ENCODE results near the gene EXPH5. TPM values are rescaled to one million over a fixed set of nuclear protein-coding genes. Genes with fewer than 3 reads are reported as not detected.

EXPH5 gene
- total RNA-seq, 1 donor from 2014 or later = under 0.01 TPM

- no peak for DNase-seq
Measured at GRCh38 chr11:108516125-108516524, 77.4 kb downstream of the EXPH5 start.

- DNase-seq = no peak
Measured at GRCh38 chr11:108512708-108513107, 80.9 kb downstream of the EXPH5 start.

- DNase-seq = no peak
Measured at GRCh38 chr11:108511851-108512474, 81.6 kb downstream of the EXPH5 start.

GRCh38 chr11:108508653-108509593 lies 84.6 kb downstream of the EXPH5 start:
- DNase-seq = no peak

- DNase-seq = no peak
Measured at GRCh38 chr11:108501396-108501795, 92.2 kb downstream of the EXPH5 start.

GRCh38 chr11:108500721-108501120 lies 92.8 kb downstream of the EXPH5 start:
- DNase-seq = no peak

GRCh38 chr11:108500169-108500568 lies 93.4 kb downstream of the EXPH5 start:
- no peak for DNase-seq

- no peak for DNase-seq
Measured at GRCh38 chr11:108498816-108499408, 94.7 kb downstream of the EXPH5 start.

- peak; percentile 62 for DNase-seq
Measured at GRCh38 chr11:108498046-108498815, 95.3 kb downstream of the EXPH5 start, which contains the start of gene POGLUT3. Gene POGLUT3 (minus strand): TSS chr11:108498384. CDS start chr11:108498366, 18 bp downstream.

GRCh38 chr11:108497317-108498045 lies 96.1 kb downstream of the EXPH5 start:
- peak; percentile 99 for DNase-seq

- peak; percentile 15 for DNase-seq
Measured at GRCh38 chr11:108496643-108497256, 96.8 kb downstream of the EXPH5 start.

- DNase-seq = no peak
Measured at GRCh38 chr11:108495326-108495725, 98.2 kb downstream of the EXPH5 start.

- peak; percentile 28 for DNase-seq
Measured at GRCh38 chr11:108494182-108494581, 99.4 kb downstream of the EXPH5 start.

GRCh38 chr11:108491936-108492335 lies 101.6 kb downstream of the EXPH5 start:
- no peak for DNase-seq

- no peak for DNase-seq
Measured at GRCh38 chr11:108486828-108487227, 106.7 kb downstream of the EXPH5 start.

GRCh38 chr11:108486331-108486730 lies 107.2 kb downstream of the EXPH5 start:
- DNase-seq = no peak

- no peak for DNase-seq
Measured at GRCh38 chr11:108483163-108483562, 110.4 kb downstream of the EXPH5 start.

- DNase-seq = no peak
Measured at GRCh38 chr11:108474664-108475463, 118.7 kb downstream of the EXPH5 start.

GRCh38 chr11:108472681-108473080 lies 120.9 kb downstream of the EXPH5 start:
- no peak for DNase-seq

GRCh38 chr11:108468478-108468864 lies 125.1 kb downstream of the EXPH5 start:
- DNase-seq = no peak

Data from dermis blood vessel endothelial cell (primary cell).